K562 (cell line): ENCODE data around the gene BIRC5. TPM values are rescaled to one million over a fixed set of nuclear protein-coding genes. Genes with fewer than 3 reads are reported as not detected.

Source experiments
- ATAC-seq: fragments of 200-7000 bp; cut with Tn5 transposase; 3 replicates; pipeline ENCODE4 v1.9.1; 2020; ENCODE audit warnings: moderate library complexity
- BruUV-seq: library from RNA; stranded (reverse); fragments of 400-500 nt; replicated peaks from 2 replicates; lab custom pipeline; 2021; lab: Mats Ljungman, UMichigan
- CTCF ChIA-PET: fragments of 300-600 bp; formaldehyde crosslinking; extraction: SDS; loops from one replicate; lab custom pipeline; 2021; ENCODE audit warnings: low intra/inter-chr PET ratio; lab: Yijun Ruan, JAX
- POLR2A ChIA-PET: fragments of 300-600, 350-650 bp; sonication (Branson Sonifier 250); formaldehyde crosslinking; extraction: SDS; loops from one replicate; lab custom pipeline; 2021; ENCODE audit warnings: antibody characterized with exemption, inconsistent platforms; lab: Yijun Ruan, JAX
- DNase-seq, 4 experiments: peaks; one replicate each; pipeline versions ENCODE4 v3.0.0 to v3.0.0-alpha.2; 2011 to 2018; ENCODE audit warnings: low spot score in 3 of 4, mixed read lengths in 3 of 4; ENCODE audit errors: extremely low read depth in 1 of 4
- FAIRE-seq: peaks from 2 replicates; lab custom pipeline; 2011; peaks lifted over from hg19 to GRCh38; lab: Jason Lieb, UNC
- H2AFZ ChIP-seq: 2 replicates; pipeline ENCODE4 v1.6.0; 2011; ENCODE audit warnings: low read depth, low read length, control low read depth, inconsistent platforms
- H3K27ac ChIP-seq: fragments of 200-600 bp; 3 replicates; pipeline ENCODE4 v1.8.0; 2011; ENCODE audit warnings: low read depth, mild to moderate bottlenecking, control low read depth, inconsistent platforms, low read length, moderate library complexity, mixed read lengths; ENCODE audit errors: extremely low read depth
- H3K27me3 ChIP-seq, 2 experiments: fragments of 300-600 bp in 1 of 2; 2 replicates in 1 of 2; 3 replicates in 1 of 2; pipeline versions ENCODE4 v1.6.0 to v1.8.0; 2011; ENCODE audit warnings: inconsistent platforms in 2 of 2, low read length in 2 of 2, mild to moderate bottlenecking in 1 of 2, mixed read lengths in 1 of 2, moderate library complexity in 1 of 2; ENCODE audit not compliant: control insufficient read depth in 2 of 2, insufficient read depth in 2 of 2
- H3K36me3 ChIP-seq: fragments of 300-600 bp; 3 replicates; pipeline ENCODE4 v1.8.0; 2011; ENCODE audit warnings: mild to moderate bottlenecking, low read length, inconsistent platforms; ENCODE audit not compliant: control insufficient read depth, insufficient read depth
- H3K4me1 ChIP-seq, 2 experiments: fragments of 200-600 bp in 1 of 2; replicated peaks in 1 of 2; 2 replicates in 1 of 2; 3 replicates in 1 of 2; pipeline versions ENCODE4 v1.5.1 to v1.8.0; 2011; ENCODE audit warnings: inconsistent platforms in 2 of 2, low read length in 2 of 2, mild to moderate bottlenecking in 1 of 2, mixed read lengths in 1 of 2, moderate library complexity in 1 of 2; ENCODE audit not compliant: control insufficient read depth in 2 of 2, insufficient read depth in 2 of 2
- H3K4me2 ChIP-seq: 2 replicates; pipeline ENCODE4 v1.6.1; 2011; ENCODE audit warnings: low read length, control low read depth, inconsistent platforms, mixed read lengths; ENCODE audit not compliant: insufficient read depth
- H3K4me3 ChIP-seq: fragments of 200-600 bp; sonication (generic), shearing (Covaris generic); 2 replicates; pipeline ENCODE4 v1.5.1; 2016; ENCODE audit warnings: control low read depth, inconsistent platforms
- H3K79me2 ChIP-seq: fragments of 200-600 bp; 3 replicates; pipeline ENCODE4 v1.8.0; 2011; ENCODE audit warnings: low read length, inconsistent platforms; ENCODE audit not compliant: control insufficient read depth, insufficient read depth
- H3K9ac ChIP-seq, 2 experiments: 2 replicates each; pipeline versions ENCODE4 v1.6.0 to v1.6.1; 2011; ENCODE audit warnings: low read depth in 2 of 2, low read length in 2 of 2, control low read depth in 1 of 2, inconsistent platforms in 1 of 2, mild to moderate bottlenecking in 1 of 2, mixed read lengths in 1 of 2; ENCODE audit not compliant: insufficient read depth in 1 of 2
- H3K9me1 ChIP-seq: one replicate; pipeline ENCODE4 v1.6.0; 2011; ENCODE audit warnings: inconsistent platforms, mild to moderate bottlenecking, low read length, moderate library complexity; ENCODE audit not compliant: control insufficient read depth, insufficient read depth
- H3K9me3 ChIP-seq: replicated peaks from 2 replicates; pipeline ENCODE4 v1.5.1; 2011; ENCODE audit warnings: low read depth, low read length, inconsistent platforms; ENCODE audit not compliant: control insufficient read depth, insufficient read depth
- H4K20me1 ChIP-seq: replicated peaks from 2 replicates; pipeline ENCODE4 v1.6.1; 2011; ENCODE audit warnings: low read length, inconsistent platforms, mixed read lengths; ENCODE audit not compliant: control insufficient read depth, insufficient read depth
- BACH1 ChIP-seq: fragments of 200-800 bp; sonication (Bioruptor generic); IDR thresholded peaks from 2 replicates; pipeline ENCODE4 v1.6.1; 2016; ENCODE audit warnings: missing genetic modification characterization, missing compliant biosample characterization
- MYC ChIP-seq, 2 experiments: fragments of 250-450 bp in 1 of 2; sonication (Bioruptor Pico) in 1 of 2; IDR thresholded peaks; 2 replicates each; pipeline versions ENCODE4 v1.5.1 to v1.6.1; 2012 to 2021; ENCODE audit warnings: low read depth in 2 of 2, borderline replicate concordance in 1 of 2, improper control_type of control experiment in 1 of 2, low read length in 1 of 2, mild to moderate bottlenecking in 1 of 2, moderate library complexity in 1 of 2
- NRF1 ChIP-seq, 2 experiments: fragments of 450-650 bp; IDR thresholded peaks in 1 of 2; conservative IDR thresholded peaks in 1 of 2; 2 replicates each; pipeline ENCODE4 v1.6.1; 2014; ENCODE audit warnings: mild to moderate bottlenecking in 2 of 2
- POLR2A ChIP-seq: fragments of 450-650 bp; conservative IDR thresholded peaks from 2 replicates; pipeline ENCODE4 v1.6.1; 2016
- POLR2AphosphoS2 ChIP-seq: IDR thresholded peaks from 2 replicates; pipeline ENCODE4 v1.6.1; 2012; ENCODE audit warnings: low read length, improper control_type of control experiment
- RBFOX2 ChIP-seq: fragments of 200-400 bp; formaldehyde crosslinking; IDR thresholded peaks from 2 replicates; pipeline ENCODE4 v1.6.1; 2017; ENCODE audit warnings: low read depth, mild to moderate bottlenecking, low read length, moderate library complexity
- SPI1 ChIP-seq: IDR thresholded peaks from 2 replicates; pipeline ENCODE4 v1.6.1; 2011; ENCODE audit warnings: low read depth, low read length, control low read depth, borderline replicate concordance
- ZNF197 ChIP-seq: fragments of 200-800 bp; sonication (Bioruptor generic); IDR thresholded peaks from 2 replicates; pipeline ENCODE4 v1.6.1; 2016; ENCODE audit warnings: low read depth, missing genetic modification characterization, missing compliant biosample characterization
- WGBS: fragments of 100-300 bp; shearing (Covaris generic); methylation state at CpG from one replicate; pipeline ENCODE4 v1.1.6; 2016; ENCODE audit warnings: low coverage, mixed read lengths; ENCODE audit not compliant: insufficient coverage; ENCODE audit errors: missing lambda C conversion rate; 5-methylcytosine and 5-hydroxymethylcytosine counted together
- in situ Hi-C: fragments of 300-500 bp; cut with MboI; formaldehyde crosslinking; loops from 4 replicates; pipeline ENCODE4 v1.15.0; 2018; ENCODE audit warnings: inconsistent platforms, mixed read lengths
- intact Hi-C: fragments of 100-400 bp; cut with micrococcal nuclease; formaldehyde crosslinking; loops from 2 replicates; pipeline ENCODE4 v1.14.2; 2022
- polyA plus RNA-seq, 8 experiments: library from polyadenylated mRNA; depleted of rRNA in 4 of 8; stranded (reverse) in 5 of 8; unstranded in 3 of 8; fragments of >200 nt; fragmentation: Nextera tagmentation in 2 of 8; fragmentation: Illumina TruSeq in 1 of 8; extraction: Ambion mirVana in 2 of 8; extraction: Trizol in 1 of 8; gene quantifications; 2 replicates each; pipeline versions ENCODE4 v1.2.1 to v1.2.3, GENCODE V29; 2011 to 2014; ENCODE audit warnings: inconsistent platforms in 1 of 8, missing spikeins in 1 of 8
- total RNA-seq, 7 experiments: library from RNA; depleted of rRNA in 6 of 7; stranded (reverse); fragments of >200 nt in 6 of 7; fragmentation: Illumina TruSeq in 2 of 7; extraction: Trizol in 2 of 7; gene quantifications; 2 replicates each; pipeline versions ENCODE4 v1.2.1 to v1.2.3, GENCODE V29; 2011 to 2021; ENCODE audit warnings: low replicate concordance in 1 of 7
- TF ChIP-seq, protein P1 (sequence below): fragments of 450-650 bp; IDR thresholded peaks from 2 replicates; pipeline ENCODE4 v1.6.1; 2017; ENCODE audit warnings: antibody characterized with exemption
- TF ChIP-seq, protein P2 (sequence below): fragments of 450-650 bp; IDR thresholded peaks from 2 replicates; pipeline ENCODE4 v1.6.1; 2016; ENCODE audit warnings: low read depth
- TF ChIP-seq, protein P3 (sequence below): IDR thresholded peaks from 2 replicates; pipeline ENCODE4 v1.6.1; 2014; ENCODE audit warnings: antibody characterized with exemption

BIRC5 gene
- total and polyA plus RNA-seq, 9 of the 15 experiments (the other 6 are each of a cell fraction or from before 2014, with no cell fraction given): 64.4 to 140 (median 101) TPM

DNA sequence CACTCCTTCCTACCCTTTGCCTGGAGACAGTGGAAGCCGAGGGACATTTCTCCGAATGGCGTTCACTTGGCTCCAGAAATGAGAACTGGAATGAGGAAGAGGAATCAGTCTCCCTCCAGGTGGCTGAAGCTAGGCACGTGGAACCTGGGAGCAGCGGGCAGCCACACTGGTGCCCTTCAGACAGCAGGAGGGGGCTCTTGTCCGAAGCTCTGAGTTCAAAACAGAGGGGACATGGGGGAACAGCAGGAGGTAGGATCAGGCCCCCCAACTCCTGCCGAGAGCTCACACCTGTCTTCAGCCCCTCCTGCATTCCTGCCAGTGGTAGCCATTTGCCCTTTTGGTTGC lies 58.8 kb downstream of the BIRC5 start:
- Histone ChIP-seq H4K20me1 (no peaks in the 10 kb centered on the region), H3K36me3 (peaks cover 15% of the 10 kb centered on the region), H2AFZ (peak overlapping the region; percentile 47), H3K27me3 (no peaks in the 10 kb centered on the region), H3K4me2 (peak overlapping the region; percentile 68), H3K4me1 (peaks cover 59% of the 10 kb centered on the region in 2 experiments), H3K27ac (peak overlapping the region; percentile 70), H3K79me2 (peaks cover 33% of the 10 kb centered on the region), H3K9me3 (peaks cover 6% of the 10 kb centered on the region), H3K9me1 (no peaks in the 10 kb centered on the region), H3K9ac (peak overlapping the region; percentile 48 to 86), H3K4me3 (no peak overlapping the region)
- DNase-seq: no peak
- no peak for ATAC-seq
- BruUV-seq: no TSS peak
- FAIRE-seq: no peak
- intact Hi-C loops: no loop called here
- in situ Hi-C loops: no loop called here
- WGBS: 48% methylated on average over 7 of the region's 7 CpGs
- ChIA-PET POLR2A (interaction anchor here (0.6 to 1.6 kb wide), 6 partner anchors 8 to 98 kb away, joined by 3 to 7 read pairs (median 3); no protein-coding TSS in a partner anchor), CTCF (no interaction called here)
- TF ChIP-seq ZNF197 (CRISPR knock-in tag) (no peak), POLR2A (0 out of 2 replicates have a peak, but pooled peaks have one; percentile 30), NRF1 (conservative IDR thresholded peaks at IDR 0.05 in 1 of 2, IDR thresholded peaks at IDR 0.05 in 1 of 2) (0 out of 4 replicates have a peak, but pooled peaks have one; percentile 1 to 4), MYC (IDR thresholded peaks at IDR 0.05; ENCODE audit: low read depth, low read length) (0 out of 2 replicates have a peak, but pooled peaks have one; percentile 15), MYC (CRISPR knock-in tag; IDR thresholded peaks at IDR 0.05; ENCODE audit: borderline replicate concordance, low read depth) (no peak), POLR2AphosphoS2 (no peak), SPI1 (peak; percentile 70; the same call in 1 of the 2 replicates), BACH1 (tag) (no peak), RBFOX2 (peak; percentile 34; the same call in 1 of the 2 replicates)
- TF ChIP-seq, protein P1, sequence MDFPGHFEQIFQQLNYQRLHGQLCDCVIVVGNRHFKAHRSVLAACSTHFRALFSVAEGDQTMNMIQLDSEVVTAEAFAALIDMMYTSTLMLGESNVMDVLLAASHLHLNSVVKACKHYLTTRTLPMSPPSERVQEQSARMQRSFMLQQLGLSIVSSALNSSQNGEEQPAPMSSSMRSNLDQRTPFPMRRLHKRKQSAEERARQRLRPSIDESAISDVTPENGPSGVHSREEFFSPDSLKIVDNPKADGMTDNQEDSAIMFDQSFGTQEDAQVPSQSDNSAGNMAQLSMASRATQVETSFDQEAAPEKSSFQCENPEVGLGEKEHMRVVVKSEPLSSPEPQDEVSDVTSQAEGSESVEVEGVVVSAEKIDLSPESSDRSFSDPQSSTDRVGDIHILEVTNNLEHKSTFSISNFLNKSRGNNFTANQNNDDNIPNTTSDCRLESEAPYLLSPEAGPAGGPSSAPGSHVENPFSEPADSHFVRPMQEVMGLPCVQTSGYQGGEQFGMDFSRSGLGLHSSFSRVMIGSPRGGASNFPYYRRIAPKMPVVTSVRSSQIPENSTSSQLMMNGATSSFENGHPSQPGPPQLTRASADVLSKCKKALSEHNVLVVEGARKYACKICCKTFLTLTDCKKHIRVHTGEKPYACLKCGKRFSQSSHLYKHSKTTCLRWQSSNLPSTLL: 0 out of 2 replicates have a peak, but pooled peaks have one; percentile 6
- TF ChIP-seq, protein P2, sequence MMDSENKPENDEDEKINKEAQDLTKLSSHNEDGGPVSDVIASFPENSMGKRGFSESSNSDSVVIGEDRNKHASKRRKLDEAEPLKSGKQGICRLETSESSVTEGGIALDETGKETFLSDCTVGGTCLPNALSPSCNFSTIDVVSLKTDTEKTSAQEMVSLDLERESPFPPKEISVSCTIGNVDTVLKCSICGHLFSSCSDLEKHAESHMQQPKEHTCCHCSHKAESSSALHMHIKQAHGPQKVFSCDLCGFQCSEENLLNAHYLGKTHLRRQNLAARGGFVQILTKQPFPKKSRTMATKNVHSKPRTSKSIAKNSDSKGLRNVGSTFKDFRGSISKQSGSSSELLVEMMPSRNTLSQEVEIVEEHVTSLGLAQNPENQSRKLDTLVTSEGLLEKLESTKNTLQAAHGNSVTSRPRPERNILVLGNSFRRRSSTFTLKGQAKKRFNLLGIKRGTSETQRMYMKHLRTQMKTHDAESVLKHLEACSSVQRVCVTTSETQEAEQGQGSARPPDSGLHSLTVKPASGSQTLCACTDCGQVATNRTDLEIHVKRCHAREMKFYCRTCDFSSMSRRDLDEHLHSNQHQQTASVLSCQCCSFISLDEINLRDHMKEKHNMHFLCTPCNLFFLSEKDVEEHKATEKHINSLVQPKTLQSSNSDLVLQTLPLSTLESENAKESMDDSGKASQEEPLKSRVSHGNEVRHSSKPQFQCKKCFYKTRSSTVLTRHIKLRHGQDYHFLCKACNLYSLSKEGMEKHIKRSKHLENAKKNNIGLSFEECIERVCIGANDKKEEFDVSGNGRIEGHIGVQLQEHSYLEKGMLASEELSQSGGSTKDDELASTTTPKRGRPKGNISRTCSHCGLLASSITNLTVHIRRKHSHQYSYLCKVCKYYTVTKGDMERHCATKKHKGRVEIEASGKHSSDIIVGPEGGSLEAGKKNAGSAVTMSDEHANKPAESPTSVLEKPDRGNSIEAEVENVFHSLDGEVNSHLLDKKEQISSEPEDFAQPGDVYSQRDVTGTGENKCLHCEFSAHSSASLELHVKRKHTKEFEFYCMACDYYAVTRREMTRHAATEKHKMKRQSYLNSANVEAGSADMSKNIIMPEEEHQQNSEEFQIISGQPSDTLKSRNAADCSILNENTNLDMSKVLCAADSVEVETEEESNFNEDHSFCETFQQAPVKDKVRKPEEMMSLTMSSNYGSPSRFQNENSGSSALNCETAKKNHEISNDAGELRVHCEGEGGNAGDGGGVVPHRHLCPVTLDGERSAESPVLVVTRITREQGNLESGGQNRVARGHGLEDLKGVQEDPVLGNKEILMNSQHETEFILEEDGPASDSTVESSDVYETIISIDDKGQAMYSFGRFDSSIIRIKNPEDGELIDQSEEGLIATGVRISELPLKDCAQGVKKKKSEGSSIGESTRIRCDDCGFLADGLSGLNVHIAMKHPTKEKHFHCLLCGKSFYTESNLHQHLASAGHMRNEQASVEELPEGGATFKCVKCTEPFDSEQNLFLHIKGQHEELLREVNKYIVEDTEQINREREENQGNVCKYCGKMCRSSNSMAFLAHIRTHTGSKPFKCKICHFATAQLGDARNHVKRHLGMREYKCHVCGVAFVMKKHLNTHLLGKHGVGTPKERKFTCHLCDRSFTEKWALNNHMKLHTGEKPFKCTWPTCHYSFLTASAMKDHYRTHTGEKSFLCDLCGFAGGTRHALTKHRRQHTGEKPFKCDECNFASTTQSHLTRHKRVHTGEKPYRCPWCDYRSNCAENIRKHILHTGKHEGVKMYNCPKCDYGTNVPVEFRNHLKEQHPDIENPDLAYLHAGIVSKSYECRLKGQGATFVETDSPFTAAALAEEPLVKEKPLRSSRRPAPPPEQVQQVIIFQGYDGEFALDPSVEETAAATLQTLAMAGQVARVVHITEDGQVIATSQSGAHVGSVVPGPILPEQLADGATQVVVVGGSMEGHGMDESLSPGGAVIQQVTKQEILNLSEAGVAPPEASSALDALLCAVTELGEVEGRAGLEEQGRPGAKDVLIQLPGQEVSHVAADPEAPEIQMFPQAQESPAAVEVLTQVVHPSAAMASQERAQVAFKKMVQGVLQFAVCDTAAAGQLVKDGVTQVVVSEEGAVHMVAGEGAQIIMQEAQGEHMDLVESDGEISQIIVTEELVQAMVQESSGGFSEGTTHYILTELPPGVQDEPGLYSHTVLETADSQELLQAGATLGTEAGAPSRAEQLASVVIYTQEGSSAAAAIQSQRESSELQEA: 0 out of 2 replicates have a peak, but pooled peaks have one; percentile 6
- TF ChIP-seq, protein P3, sequence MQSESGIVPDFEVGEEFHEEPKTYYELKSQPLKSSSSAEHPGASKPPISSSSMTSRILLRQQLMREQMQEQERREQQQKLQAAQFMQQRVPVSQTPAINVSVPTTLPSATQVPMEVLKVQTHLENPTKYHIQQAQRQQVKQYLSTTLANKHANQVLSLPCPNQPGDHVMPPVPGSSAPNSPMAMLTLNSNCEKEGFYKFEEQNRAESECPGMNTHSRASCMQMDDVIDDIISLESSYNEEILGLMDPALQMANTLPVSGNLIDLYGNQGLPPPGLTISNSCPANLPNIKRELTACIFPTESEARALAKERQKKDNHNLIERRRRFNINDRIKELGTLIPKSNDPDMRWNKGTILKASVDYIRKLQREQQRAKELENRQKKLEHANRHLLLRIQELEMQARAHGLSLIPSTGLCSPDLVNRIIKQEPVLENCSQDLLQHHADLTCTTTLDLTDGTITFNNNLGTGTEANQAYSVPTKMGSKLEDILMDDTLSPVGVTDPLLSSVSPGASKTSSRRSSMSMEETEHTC: no peak
